Testis (tissue), 2 donors: ENCODE measurements around the gene DDX47.

Experiments used
- CTCF ChIP-seq, 3 experiments: fragments of 450-650 bp in 2 of 3; fragments of 200-600 bp in 1 of 3; sonication (generic) in 1 of 3; IDR thresholded peaks; one replicate each; pipeline ENCODE4 v1.5.1; 2016 to 2019; ENCODE audit warnings: antibody characterized with exemption in 3 of 3, mild to moderate bottlenecking in 2 of 3, moderate library complexity in 1 of 3
- POLR2A ChIP-seq: fragments of 450-650 bp; IDR thresholded peaks from one replicate; pipeline ENCODE4 v1.6.1; 2017; ENCODE audit warnings: antibody characterized with exemption, mild to moderate bottlenecking, moderate library complexity

- TF ChIP-seq CTCF (IDR thresholded peaks at IDR 0.05): no peak
- no peak for TF ChIP-seq POLR2A
Measured at GRCh38 chr12:12790956-12791355, 22.2 kb upstream of the DDX47 start.
